Amniotic stem cell (primary cell): ENCODE results near the gene OR4K14.
"Not testable (repeated sequence)": the region's sequence is repeated elsewhere in the genome, so short reads cannot be mapped to it uniquely, and the experiment has no call there.

Experiments used
- DNase-seq: peaks from one replicate; lab custom pipeline; 2025; lab: John Stamatoyannopoulos, UW

The OR4K14 gene

GRCh38 chr14:20019257-20019865 is at the start of gene OR4K14:
OR4K14 (minus strand) TSS chr14:20019307; CDS start chr14:20015193, 4,114 bp downstream.
- no peak for DNase-seq

DNA sequence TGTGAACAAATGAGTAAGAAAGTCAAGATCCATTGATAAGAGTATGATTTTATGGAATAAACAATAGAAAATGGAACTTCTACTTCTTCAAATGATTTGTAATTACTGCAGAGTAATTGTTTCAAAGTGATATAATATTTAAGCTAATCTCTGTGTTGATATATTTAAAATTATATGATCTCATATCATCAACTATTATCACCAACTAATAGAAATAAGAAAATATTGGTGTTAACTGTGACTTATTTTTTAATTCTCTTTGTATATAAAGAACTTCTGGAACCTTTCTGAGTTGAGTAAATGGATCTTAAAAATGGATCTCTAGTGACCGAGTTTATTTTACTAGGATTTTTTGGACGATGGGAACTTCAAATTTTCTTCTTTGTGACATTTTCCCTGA is 40.6 kb upstream of the OR4K14 start, which contains the start of gene OR4L1:
Gene OR4L1 (plus strand): TSS at position 301 of the 400 bp plus-strand sequence. CDS start 0 bp downstream, at position 301.
- DNase-seq, result no peak

GRCh38 chr14:20048202-20048601 is 29.1 kb upstream of the OR4K14 start:
- no peak for DNase-seq

- DNase-seq, result no peak
Measured at GRCh38 chr14:20044243-20044642, 25.1 kb upstream of the OR4K14 start.

- DNase-seq, result no peak
Measured at GRCh38 chr14:20035938-20036337, 16.8 kb upstream of the OR4K14 start, which contains the start of gene OR4K13. OR4K13 (minus strand) TSS chr14:20036038; CDS start chr14:20034758, 1,280 bp downstream.

GRCh38 chr14:20035449-20035848 is 16.3 kb upstream of the OR4K14 start:
- no peak for DNase-seq

DNA sequence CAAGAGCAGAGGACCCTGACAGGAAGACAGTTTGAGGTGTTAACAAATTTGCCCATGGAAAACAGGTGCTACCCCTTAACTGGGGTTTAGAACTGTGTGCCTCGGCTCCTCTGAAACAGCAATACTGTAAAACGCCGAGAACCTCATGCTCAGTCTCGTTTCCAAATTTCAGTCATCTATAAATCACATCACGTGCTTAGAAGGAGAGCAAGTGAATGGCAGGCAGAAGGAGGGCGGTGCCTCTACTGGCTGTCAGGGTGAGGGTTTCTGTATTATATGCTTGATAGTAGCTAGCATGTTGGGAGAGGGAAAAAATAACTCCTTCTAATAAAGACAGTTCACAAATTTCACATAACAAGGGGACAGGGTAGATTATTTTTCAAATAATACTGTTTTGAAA is 12.0 kb upstream of the OR4K14 start:
- no peak for DNase-seq

- no peak for DNase-seq
Measured at GRCh38 chr14:20008156-20008555, 11.0 kb downstream of the OR4K14 start.

DNA sequence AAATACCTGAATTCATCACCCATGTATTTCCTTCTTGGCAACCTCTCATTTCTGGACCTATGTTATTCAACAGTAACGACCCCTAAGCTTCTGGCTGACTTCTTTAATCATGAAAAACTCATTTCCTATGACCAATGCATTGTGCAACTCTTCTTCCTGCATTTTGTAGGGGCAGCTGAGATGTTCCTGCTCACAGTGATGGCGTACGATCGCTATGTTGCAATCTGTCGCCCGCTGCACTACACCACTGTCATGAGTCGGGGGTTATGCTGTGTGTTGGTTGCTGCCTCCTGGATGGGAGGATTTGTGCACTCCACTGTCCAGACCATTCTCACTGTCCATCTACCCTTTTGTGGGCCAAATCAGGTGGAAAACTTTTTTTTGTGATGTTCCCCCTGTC is 16.8 kb downstream of the OR4K14 start:
- no peak for DNase-seq

DNA sequence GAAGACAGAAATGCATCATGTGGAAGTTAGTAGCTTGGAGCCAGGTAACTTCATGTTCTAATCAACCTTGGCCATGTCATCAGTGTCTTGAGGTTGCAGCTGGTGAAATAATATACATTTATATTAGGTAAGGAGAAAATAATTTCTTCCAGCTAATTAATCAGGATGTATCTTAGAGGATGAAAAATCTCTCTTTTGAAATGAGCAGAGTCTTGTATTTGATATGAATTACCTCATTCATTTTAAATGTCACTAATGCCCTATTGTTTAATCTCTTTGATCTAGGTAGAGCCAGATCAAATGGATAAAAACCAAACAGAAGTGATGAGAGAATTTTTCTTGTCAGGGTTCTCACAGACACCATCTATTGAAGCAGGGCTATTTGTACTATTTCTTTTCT is 17.2 kb downstream of the OR4K14 start, which contains the start of gene OR4Q2:
Gene OR4Q2 (plus strand): TSS at position 301 of the 400 bp plus-strand sequence.
- no peak for DNase-seq

DNA sequence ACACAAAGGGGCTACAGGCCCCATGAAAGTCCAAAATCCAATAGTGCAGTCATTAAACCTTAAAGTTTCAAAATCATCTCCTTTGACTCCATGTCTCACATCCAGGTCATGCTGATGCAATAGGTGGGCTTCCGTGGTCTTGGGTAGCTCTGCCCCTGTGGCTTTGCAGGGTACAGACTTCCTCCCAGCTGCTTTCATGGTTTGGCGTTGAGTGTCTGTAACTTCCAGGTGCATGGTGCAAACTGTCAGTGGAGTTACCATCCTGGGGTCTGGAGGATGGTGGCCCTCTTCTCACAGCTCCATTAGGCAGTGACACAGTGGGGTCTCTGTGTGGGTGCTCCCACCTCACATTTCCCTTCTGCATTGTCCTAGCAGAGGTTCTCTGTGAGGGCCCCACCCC is 25.7 kb downstream of the OR4K14 start:
- no peak for DNase-seq

- no peak for DNase-seq
Measured at GRCh38 chr14:19975291-19975690, 43.8 kb downstream of the OR4K14 start, which contains the start of gene OR4K15. OR4K15 (plus strand) TSS chr14:19975591; CDS start chr14:19975591, 0 bp downstream.

GRCh38 chr14:19974844-19975243 is 44.3 kb downstream of the OR4K14 start:
- DNase-seq, result no peak

- not testable (repeated sequence) for DNase-seq
Measured at GRCh38 chr14:19969735-19970134, 49.4 kb downstream of the OR4K14 start.
